SK-N-SH (cell line): ENCODE results near the gene DDX54. TPM values are rescaled to one million over a fixed set of nuclear protein-coding genes. Genes with fewer than 3 reads are reported as not detected.
A peak's percentile ranks its signal among the peaks of the same experiment; 100 is the strongest.

Experiments used
- CTCF ChIA-PET: fragments of 300-600, 350-600 bp; formaldehyde crosslinking; extraction: SDS; loops from one replicate; lab custom pipeline; 2021; lab: Yijun Ruan, JAX
- POLR2A ChIA-PET: fragments of 350-600 bp; sonication (Branson Sonifier 250); formaldehyde crosslinking; extraction: SDS; loops from one replicate; lab custom pipeline; 2020; ENCODE audit warnings: antibody characterized with exemption, inconsistent platforms; lab: Yijun Ruan, JAX
- DNase-seq: peaks from one replicate; pipeline ENCODE4 v3.0.0; 2012
- H2AFZ ChIP-seq: fragments of 200-600 bp; sonication (generic); 2 replicates; pipeline ENCODE4 v1.8.1; 2016; ENCODE audit warnings: antibody characterized with exemption, mild to moderate bottlenecking, low read depth
- H3F3A ChIP-seq: fragments of 200-600 bp; sonication (generic); replicated peaks from 2 replicates; pipeline ENCODE3; 2016; ENCODE audit warnings: antibody characterized with exemption, mild to moderate bottlenecking; ENCODE audit not compliant: insufficient read depth
- H3K27ac ChIP-seq, 2 experiments: fragments of 200-500 bp in 1 of 2; fragments of 200-600 bp in 1 of 2; sonication (Bioruptor generic) in 1 of 2; sonication (generic), shearing (Covaris generic) in 1 of 2; 2 replicates each; pipeline versions ENCODE4 v1.5.1 to v1.6.1; 2014 to 2016; ENCODE audit warnings: low read depth in 2 of 2, inconsistent platforms in 1 of 2, low read length in 1 of 2, mild to moderate bottlenecking in 1 of 2, mixed read lengths in 1 of 2
- H3K27me3 ChIP-seq: fragments of 200-600 bp; sonication (generic), shearing (Covaris generic); 2 replicates; pipeline ENCODE4 v1.6.1; 2016; ENCODE audit warnings: mixed run types; ENCODE audit not compliant: insufficient read depth
- H3K36me3 ChIP-seq, 2 experiments: fragments of 200-500 bp in 1 of 2; fragments of 200-600 bp in 1 of 2; sonication (Bioruptor generic) in 1 of 2; sonication (generic) in 1 of 2; replicated peaks in 1 of 2; 2 replicates each; pipeline versions ENCODE3 to v1.5.1; 2014 to 2016; ENCODE audit warnings: low read length in 1 of 2, mild to moderate bottlenecking in 1 of 2; ENCODE audit not compliant: insufficient read depth in 2 of 2, control insufficient read depth in 1 of 2
- H3K4me1 ChIP-seq, 2 experiments: fragments of 200-500 bp in 1 of 2; fragments of 200-600 bp in 1 of 2; sonication (Bioruptor generic) in 1 of 2; sonication (generic), shearing (Covaris generic) in 1 of 2; 2 replicates each; pipeline versions ENCODE4 v1.5.1 to v1.6.1; 2014 to 2016; ENCODE audit warnings: low read depth in 1 of 2, low read length in 1 of 2, mixed run types in 1 of 2; ENCODE audit not compliant: insufficient read depth in 2 of 2, control insufficient read depth in 1 of 2
- H3K4me2 ChIP-seq: fragments of 200-600 bp; sonication (generic), shearing (Covaris generic); 2 replicates; pipeline ENCODE4 v1.6.1; 2017; ENCODE audit warnings: mixed run types
- H3K4me3 ChIP-seq, 2 experiments: fragments of 200-500 bp in 1 of 2; fragments of 200-600 bp in 1 of 2; sonication (Bioruptor generic) in 1 of 2; sonication (generic), shearing (Covaris generic) in 1 of 2; 2 replicates each; pipeline versions ENCODE4 v1.5.1 to v1.8.1; 2014 to 2016; ENCODE audit warnings: low read depth in 2 of 2, inconsistent platforms in 1 of 2, low read length in 1 of 2, mild to moderate bottlenecking in 1 of 2, mixed read lengths in 1 of 2, moderate library complexity in 1 of 2
- H3K79me2 ChIP-seq: fragments of 200-600 bp; sonication (generic); 2 replicates; pipeline ENCODE4 v1.8.1; 2017; ENCODE audit warnings: mild to moderate bottlenecking; ENCODE audit not compliant: insufficient read depth
- H3K9ac ChIP-seq: fragments of 200-600 bp; sonication (generic); 2 replicates; pipeline ENCODE4 v1.6.1; 2017; ENCODE audit warnings: mixed run types
- H3K9me2 ChIP-seq: fragments of 200-600 bp; sonication (generic); 2 replicates; pipeline ENCODE4 v1.6.1; 2017; ENCODE audit warnings: mixed run types
- H3K9me3 ChIP-seq: fragments of 200-600 bp; sonication (generic); 2 replicates; pipeline ENCODE4 v1.6.1; 2017; ENCODE audit warnings: mixed run types, mild to moderate bottlenecking, moderate library complexity
- H4K20me1 ChIP-seq: fragments of 200-600 bp; sonication (generic); 2 replicates; pipeline ENCODE4 v1.6.1; 2017; ENCODE audit warnings: mild to moderate bottlenecking, mixed run types; ENCODE audit not compliant: insufficient read depth
- CHD2 ChIP-seq: fragments of 150-350 bp; IDR thresholded peaks from 2 replicates; pipeline ENCODE4 v1.6.1; 2018; ENCODE audit warnings: low read length; ENCODE audit not compliant: partially characterized antibody
- ELF1 ChIP-seq: IDR thresholded peaks from 2 replicates; pipeline ENCODE4 v1.4.0; 2012
- FOXJ3 ChIP-seq: sonication (generic); formaldehyde crosslinking; IDR thresholded peaks from 2 replicates; pipeline ENCODE4 v1.5.1; 2020; ENCODE audit warnings: mild to moderate bottlenecking, missing genetic modification reagents
- FOXM1 ChIP-seq: IDR thresholded peaks from 2 replicates; pipeline ENCODE4 v1.4.0; 2012; ENCODE audit warnings: low read depth, mild to moderate bottlenecking
- MAX ChIP-seq: IDR thresholded peaks from 2 replicates; pipeline ENCODE4 v1.4.0; 2012; ENCODE audit warnings: low read depth
- MXI1 ChIP-seq: IDR thresholded peaks from 2 replicates; pipeline ENCODE4 v1.6.1; 2012; ENCODE audit warnings: mild to moderate bottlenecking, low read depth, low read length, improper control_type of control experiment
- NFIC ChIP-seq: IDR thresholded peaks from 2 replicates; pipeline ENCODE4 v1.4.0; 2012; ENCODE audit warnings: borderline replicate concordance
- NRF1 ChIP-seq: IDR thresholded peaks from 2 replicates; pipeline ENCODE4 v1.6.1; 2012; ENCODE audit warnings: low read depth, mild to moderate bottlenecking, low read length
- RCOR1 ChIP-seq: fragments of 150-350 bp; IDR thresholded peaks from 2 replicates; pipeline ENCODE4 v1.6.1; 2017; ENCODE audit warnings: antibody characterized with exemption, low read length
- REST ChIP-seq: IDR thresholded peaks from 2 replicates; pipeline ENCODE4 v1.6.1; 2012; ENCODE audit warnings: mild to moderate bottlenecking, low read depth, low read length, moderate library complexity
- RXRA ChIP-seq: IDR thresholded peaks from 2 replicates; pipeline ENCODE4 v1.4.0; 2012; ENCODE audit warnings: low read depth, mild to moderate bottlenecking, borderline replicate concordance
- SIN3A ChIP-seq: IDR thresholded peaks from 2 replicates; pipeline ENCODE4 v1.6.1; 2012; ENCODE audit warnings: low read depth, mild to moderate bottlenecking, low read length, moderate library complexity, borderline replicate concordance
- SMC3 ChIP-seq: IDR thresholded peaks from 2 replicates; pipeline ENCODE4 v1.6.1; 2012; ENCODE audit warnings: low read depth, low read length, improper control_type of control experiment
- TAF1 ChIP-seq: IDR thresholded peaks from 2 replicates; pipeline ENCODE4 v1.6.1; 2012; ENCODE audit warnings: low read depth, mild to moderate bottlenecking, low read length, moderate library complexity, borderline replicate concordance
- TCF12 ChIP-seq: IDR thresholded peaks from 2 replicates; pipeline ENCODE4 v1.4.0; 2012
- TEAD4 ChIP-seq: IDR thresholded peaks from 2 replicates; pipeline ENCODE4 v1.4.0; 2012; ENCODE audit warnings: mild to moderate bottlenecking, borderline replicate concordance; ENCODE audit not compliant: insufficient read depth
- USF1 ChIP-seq: IDR thresholded peaks from 2 replicates; pipeline ENCODE4 v1.4.0; 2012; ENCODE audit warnings: low read depth, borderline replicate concordance
- USF2 ChIP-seq: fragments of 150-350 bp; IDR thresholded peaks from 2 replicates; pipeline ENCODE4 v1.6.1; 2017; ENCODE audit warnings: antibody characterized with exemption, low read length, low read depth, borderline replicate concordance
- YY1 ChIP-seq: IDR thresholded peaks from 2 replicates; pipeline ENCODE4 v1.4.0; 2012; ENCODE audit warnings: low read depth, mild to moderate bottlenecking
- WGBS: methylation state at CpG from one replicate; pipeline ENCODE4 v1.1.6; 2017; ENCODE audit warnings: low lambda C conversion rate; 5-methylcytosine and 5-hydroxymethylcytosine counted together
- polyA plus RNA-seq, 3 experiments: library from polyadenylated mRNA; depleted of rRNA; stranded (reverse); fragments of >200 nt; gene quantifications; 2 replicates each; pipeline ENCODE4 v1.2.3, GENCODE V29; 2012
- TF ChIP-seq, protein P1 (sequence below): fragments of 200-600 bp; sonication (generic); IDR thresholded peaks from 2 replicates; pipeline ENCODE4 v1.6.1; 2017; ENCODE audit warnings: antibody characterized with exemption, mild to moderate bottlenecking, moderate library complexity
- TF ChIP-seq, protein P2 (sequence below): fragments of 150-350 bp; IDR thresholded peaks from 2 replicates; pipeline ENCODE4 v1.6.1; 2016; ENCODE audit warnings: mild to moderate bottlenecking, low read depth, low read length

Gene DDX54
- polyA plus RNA-seq, 1 of the 3 experiments (the other 2 are of a cell fraction), result 69.9 TPM

GRCh38 chr12:113221181-113221996 lies 36.1 kb upstream of the DDX54 start, which contains the start of gene TPCN1:
Gene TPCN1 (plus strand): TSS chr12:113221464. CDS start chr12:113226853, 5,389 bp downstream.
- Histone ChIP-seq H3K4me2 (peak within 1 kb of the TSS; percentile 86), H2AFZ (peak within 1 kb of the TSS; percentile 94), H3F3A (peaks cover 19% of the 10 kb centered on the region), H3K9me3 (no peaks in the 10 kb centered on the region), H3K27ac (peak within 1 kb of the TSS; percentile 62 to 72), H3K4me3 (peak within 1 kb of the TSS; percentile 69 to 82), H3K27me3 (no peaks in the 10 kb centered on the region), H3K79me2 (peaks cover 23% of the 10 kb centered on the region; the same call in 1 of the 2 replicates), H3K9ac (peak within 1 kb of the TSS; percentile 79), H3K9me2 (no peaks in the 10 kb centered on the region), H4K20me1 (no peaks in the 10 kb centered on the region), H3K4me1 (peaks cover 14 to 15% of the 10 kb centered on the region in 2 experiments; a peak in 3 of 4 replicates), H3K36me3 (no peaks in the 10 kb centered on the region)
- POLR2A ChIA-PET, result interaction anchor here (0.9 to 1.8 kb wide), 2 partner anchors 24 to 36 kb away, joined by 3 to 12 read pairs; partner anchors contain the start of genes DDX54 and RITA1
- peak; percentile 97 for DNase-seq
- WGBS, result 1% methylated on average over 12 of the region's 68 CpGs
- CTCF ChIA-PET, result interaction anchor here (0.6 to 1.4 kb wide), 4 partner anchors 11 to 201 kb away, joined by 3 read pairs; partner anchors contain the start of gene SDSL
- TF ChIP-seq MXI1 (peak; percentile 94), USF2 (no peak), SIN3A (no peak), ELF1 (no peak), FOXM1 (no peak), REST (no peak), TCF12 (no peak), CHD2 (peak; percentile 91), RCOR1 (no peak), SMC3 (no peak), NFIC (no peak), YY1 (no peak), MAX (peak; percentile 63), FOXJ3 (no peak), TAF1 (peak; percentile 82), TEAD4 (no peak), NRF1 (peak; percentile 47; the same call in 1 of the 2 replicates), RXRA (peak; percentile 27; the same call in 1 of the 2 replicates), USF1 (no peak)
- TF ChIP-seq, protein P1, sequence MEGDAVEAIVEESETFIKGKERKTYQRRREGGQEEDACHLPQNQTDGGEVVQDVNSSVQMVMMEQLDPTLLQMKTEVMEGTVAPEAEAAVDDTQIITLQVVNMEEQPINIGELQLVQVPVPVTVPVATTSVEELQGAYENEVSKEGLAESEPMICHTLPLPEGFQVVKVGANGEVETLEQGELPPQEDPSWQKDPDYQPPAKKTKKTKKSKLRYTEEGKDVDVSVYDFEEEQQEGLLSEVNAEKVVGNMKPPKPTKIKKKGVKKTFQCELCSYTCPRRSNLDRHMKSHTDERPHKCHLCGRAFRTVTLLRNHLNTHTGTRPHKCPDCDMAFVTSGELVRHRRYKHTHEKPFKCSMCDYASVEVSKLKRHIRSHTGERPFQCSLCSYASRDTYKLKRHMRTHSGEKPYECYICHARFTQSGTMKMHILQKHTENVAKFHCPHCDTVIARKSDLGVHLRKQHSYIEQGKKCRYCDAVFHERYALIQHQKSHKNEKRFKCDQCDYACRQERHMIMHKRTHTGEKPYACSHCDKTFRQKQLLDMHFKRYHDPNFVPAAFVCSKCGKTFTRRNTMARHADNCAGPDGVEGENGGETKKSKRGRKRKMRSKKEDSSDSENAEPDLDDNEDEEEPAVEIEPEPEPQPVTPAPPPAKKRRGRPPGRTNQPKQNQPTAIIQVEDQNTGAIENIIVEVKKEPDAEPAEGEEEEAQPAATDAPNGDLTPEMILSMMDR, result peak; percentile 11
- TF ChIP-seq, protein P2, sequence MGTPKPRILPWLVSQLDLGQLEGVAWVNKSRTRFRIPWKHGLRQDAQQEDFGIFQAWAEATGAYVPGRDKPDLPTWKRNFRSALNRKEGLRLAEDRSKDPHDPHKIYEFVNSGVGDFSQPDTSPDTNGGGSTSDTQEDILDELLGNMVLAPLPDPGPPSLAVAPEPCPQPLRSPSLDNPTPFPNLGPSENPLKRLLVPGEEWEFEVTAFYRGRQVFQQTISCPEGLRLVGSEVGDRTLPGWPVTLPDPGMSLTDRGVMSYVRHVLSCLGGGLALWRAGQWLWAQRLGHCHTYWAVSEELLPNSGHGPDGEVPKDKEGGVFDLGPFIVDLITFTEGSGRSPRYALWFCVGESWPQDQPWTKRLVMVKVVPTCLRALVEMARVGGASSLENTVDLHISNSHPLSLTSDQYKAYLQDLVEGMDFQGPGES, result peak; percentile 89; the same call in 1 of the 2 replicates
